Measurements from ENCODE around the gene TRPV4.

TRPV4 gene

DNA sequence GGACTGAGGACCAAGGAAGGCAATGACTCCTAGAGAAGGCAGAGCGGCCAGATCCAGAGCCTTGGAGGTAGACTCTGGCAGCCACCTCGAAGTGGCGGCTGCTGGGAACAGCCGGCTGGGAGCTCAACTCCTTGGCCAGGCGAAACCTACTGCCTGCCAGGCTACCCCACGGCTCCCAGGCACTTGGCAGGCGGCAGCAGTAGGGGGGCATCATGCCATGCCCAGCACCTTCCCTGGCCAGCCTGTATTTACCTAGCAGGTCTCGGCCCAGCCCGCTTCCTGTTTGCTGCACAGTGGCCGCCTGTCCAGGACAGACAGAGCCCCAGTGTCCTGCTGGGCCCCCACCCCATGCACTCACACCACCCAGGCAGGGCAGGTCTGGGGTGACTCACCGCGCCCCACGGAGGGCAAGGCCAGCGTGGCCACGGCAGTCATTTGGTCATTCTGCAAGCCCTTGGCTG lies 10.2 kb downstream of the TRPV4 start:
- Mint-ChIP-seq H3K4me3 (no peak overlapping the region), H3K27me3 (no peaks in the 10 kb centered on the region), H3K9me3 (no peaks in the 10 kb centered on the region), H3K27ac (peak overlapping the region in 1 of 2 donors; percentile 14), H3K4me1 (no peaks in the 10 kb centered on the region)
- no peak for ATAC-seq
- DNase-seq, result no peak

GRCh38 chr12:109822416-109822815 lies 10.8 kb downstream of the TRPV4 start:
- no peaks in the 10 kb centered on the region for H3K9me3 Mint-ChIP-seq
- no peak overlapping the region for H3K4me3 Mint-ChIP-seq

DNA sequence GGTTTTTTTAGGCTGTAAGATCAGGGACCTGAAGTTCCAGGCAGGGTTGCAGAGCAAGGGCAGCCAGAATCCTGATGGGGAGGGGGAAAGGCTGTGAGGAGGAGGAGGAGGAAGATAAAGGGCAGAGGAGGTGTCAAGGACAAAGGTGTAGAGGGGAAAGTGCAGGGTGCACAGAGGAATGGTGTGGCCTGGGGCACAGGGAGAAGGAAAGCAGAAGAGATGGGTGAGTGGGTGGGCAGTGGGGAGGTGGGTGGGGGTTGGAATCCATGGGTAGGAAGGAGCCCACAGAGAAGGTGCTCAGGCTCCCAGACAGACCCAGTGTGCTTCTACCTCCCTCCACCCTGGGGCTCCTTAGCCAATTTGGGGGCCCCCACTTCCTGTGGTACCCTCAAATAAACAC lies 11.2 kb downstream of the TRPV4 start:
- Mint-ChIP-seq H3K9me3 (no peaks in the 10 kb centered on the region), H3K4me1 (no peaks in the 10 kb centered on the region), H3K27ac (peak overlapping the region in 1 of 2 donors; percentile 51), H3K4me3 (no peak overlapping the region), H3K27me3 (no peaks in the 10 kb centered on the region)
- ATAC-seq (no peak), DNase-seq (no peak)

More at GRCh38 chr12:109822416-109822815, 10.8 kb downstream of the TRPV4 start:
- DNase-seq, result no peak
- ATAC-seq, result no peak
- H3K4me1 Mint-ChIP-seq, result no peaks in the 10 kb centered on the region
- H3K27ac Mint-ChIP-seq, result peak overlapping the region in 1 of 2 donors; percentile 51
- no peaks in the 10 kb centered on the region for H3K27me3 Mint-ChIP-seq

GRCh38 chr12:109820816-109821381 lies 12.3 kb downstream of the TRPV4 start:
- Mint-ChIP-seq H3K27me3 (no peaks in the 10 kb centered on the region), H3K27ac (no peak overlapping the region), H3K4me1 (no peaks in the 10 kb centered on the region), H3K4me3 (no peak overlapping the region), H3K9me3 (no peaks in the 10 kb centered on the region)
- DNase-seq, result no peak
- no peak for ATAC-seq

DNA sequence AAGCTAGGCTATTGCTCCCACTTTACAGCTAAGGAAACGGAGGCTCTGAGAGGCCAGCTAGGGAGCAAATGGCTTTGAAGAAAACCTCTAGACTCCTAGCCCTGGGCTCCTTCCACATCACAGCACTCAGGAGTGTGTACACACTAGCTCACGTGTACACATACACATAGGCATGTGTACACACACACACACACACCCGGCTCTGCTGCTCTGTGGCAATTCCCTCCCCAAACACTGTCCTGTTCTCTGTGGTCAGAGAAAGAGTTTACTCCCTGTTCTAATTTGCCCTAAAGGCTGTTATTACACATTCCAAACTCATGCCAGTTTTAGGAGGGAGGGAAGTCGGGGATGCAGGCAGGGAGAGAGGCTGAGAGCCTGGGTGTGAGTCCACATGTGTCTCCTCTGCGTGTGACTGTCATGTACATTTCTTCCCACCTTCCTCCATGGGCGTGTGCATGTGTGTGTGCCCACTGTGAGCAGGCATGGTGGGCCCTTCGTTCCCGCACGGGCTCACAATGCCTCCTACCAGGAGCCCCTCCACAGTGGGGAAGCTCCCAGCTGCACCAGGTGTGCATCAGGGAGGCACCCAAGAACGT lies 14.2 kb downstream of the TRPV4 start:
- ATAC-seq, result no peak

DNA sequence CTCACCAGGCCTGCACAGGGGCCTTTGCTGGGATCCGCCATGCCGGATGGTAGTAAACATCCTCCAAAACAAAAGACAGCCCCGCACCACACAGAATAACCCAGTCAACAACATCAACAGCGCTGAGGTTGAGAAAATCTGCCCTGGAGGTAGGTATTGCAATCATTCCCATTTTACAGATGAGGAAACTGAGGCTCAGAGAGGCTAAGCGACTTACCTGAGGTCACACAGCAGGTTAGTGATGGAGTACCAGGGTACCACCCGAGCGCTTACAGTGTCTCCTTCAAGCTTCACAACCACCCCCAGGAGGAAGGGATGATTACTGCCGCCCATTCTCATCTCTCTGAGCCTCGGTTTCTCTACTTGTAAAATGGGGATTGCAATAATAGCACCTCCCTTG lies 14.9 kb downstream of the TRPV4 start:
- DNase-seq, result no peak
- H3K4me1 Mint-ChIP-seq, result no peaks in the 10 kb centered on the region
- H3K27ac Mint-ChIP-seq, result no peak overlapping the region
- H3K4me3 Mint-ChIP-seq, result no peak overlapping the region
- no peaks in the 10 kb centered on the region for H3K27me3 Mint-ChIP-seq
- H3K9me3 Mint-ChIP-seq, result no peaks in the 10 kb centered on the region
- no peak for ATAC-seq

More for the DNA sequence above, 14.2 kb downstream of the TRPV4 start:
- H3K4me3 Mint-ChIP-seq, result no peak overlapping the region
- H3K9me3 Mint-ChIP-seq, result no peaks in the 10 kb centered on the region
- no peak for DNase-seq
- H3K27me3 Mint-ChIP-seq, result no peaks in the 10 kb centered on the region
- H3K4me1 Mint-ChIP-seq, result no peaks in the 10 kb centered on the region
- no peak overlapping the region for H3K27ac Mint-ChIP-seq

DNA sequence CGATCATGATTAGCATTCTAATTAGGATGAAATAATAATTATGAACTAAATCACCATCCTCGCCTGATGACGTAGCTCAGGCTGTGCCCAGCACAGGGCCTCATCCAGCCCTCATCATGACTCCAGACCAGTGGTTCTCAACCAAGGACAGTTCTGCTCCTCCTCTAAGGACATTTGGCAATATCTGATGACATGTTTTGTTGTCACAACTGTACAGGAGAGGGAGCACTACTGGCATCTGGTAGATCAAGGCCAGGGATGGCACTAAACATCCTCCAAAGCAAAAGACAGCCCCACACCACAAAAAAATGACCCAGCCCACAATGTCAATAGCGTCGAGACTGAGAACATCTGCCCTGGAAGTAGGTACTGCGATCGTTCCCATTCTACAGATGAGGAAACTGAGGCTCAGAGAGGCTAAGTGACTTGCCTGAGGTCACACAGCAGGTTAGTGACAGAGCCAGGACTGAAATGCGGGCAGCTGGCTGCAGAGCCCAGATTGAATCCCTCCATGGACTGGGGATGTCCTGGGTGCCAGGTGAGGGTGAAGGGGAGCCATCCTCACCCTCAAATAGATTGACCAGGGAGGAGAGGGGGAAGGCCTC lies 15.5 kb downstream of the TRPV4 start:
- no peak overlapping the region for H3K4me3 Mint-ChIP-seq
- no peak overlapping the region for H3K27ac Mint-ChIP-seq
- no peaks in the 10 kb centered on the region for H3K27me3 Mint-ChIP-seq
- H3K4me1 Mint-ChIP-seq, result no peaks in the 10 kb centered on the region
- no peaks in the 10 kb centered on the region for H3K9me3 Mint-ChIP-seq
- no peak for ATAC-seq
- no peak for DNase-seq

DNA sequence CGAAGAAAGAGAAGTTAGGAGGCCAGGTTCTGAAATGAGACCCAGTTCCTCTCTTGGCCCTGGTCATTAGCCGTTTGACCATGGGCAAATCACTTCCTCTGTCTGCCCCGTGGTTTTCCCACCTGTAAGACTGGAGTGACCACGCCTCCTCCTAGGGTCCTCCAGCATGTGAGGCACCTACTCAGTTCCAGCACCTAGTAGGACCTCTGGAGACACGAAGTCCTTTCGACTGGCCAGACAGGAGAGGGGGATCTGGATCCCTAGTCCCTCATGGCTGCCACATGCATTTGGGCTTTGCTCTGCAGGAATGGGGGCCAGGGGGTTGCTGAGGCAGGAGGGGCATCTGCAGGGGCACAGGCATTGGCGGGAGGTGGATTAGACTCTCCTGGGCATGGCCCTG lies 16.3 kb downstream of the TRPV4 start:
- Mint-ChIP-seq H3K4me1 (no peaks in the 10 kb centered on the region), H3K4me3 (no peak overlapping the region), H3K27ac (no peak overlapping the region), H3K9me3 (no peaks in the 10 kb centered on the region), H3K27me3 (no peaks in the 10 kb centered on the region)
- no peak for ATAC-seq
- DNase-seq, result no peak

GRCh38 chr12:109815757-109816617 lies 17.2 kb downstream of the TRPV4 start:
- Mint-ChIP-seq H3K27ac (no peak overlapping the region), H3K4me1 (no peaks in the 10 kb centered on the region), H3K9me3 (no peaks in the 10 kb centered on the region), H3K27me3 (no peaks in the 10 kb centered on the region), H3K4me3 (no peak overlapping the region)
- ATAC-seq (no peak), DNase-seq (no peak)

DNA sequence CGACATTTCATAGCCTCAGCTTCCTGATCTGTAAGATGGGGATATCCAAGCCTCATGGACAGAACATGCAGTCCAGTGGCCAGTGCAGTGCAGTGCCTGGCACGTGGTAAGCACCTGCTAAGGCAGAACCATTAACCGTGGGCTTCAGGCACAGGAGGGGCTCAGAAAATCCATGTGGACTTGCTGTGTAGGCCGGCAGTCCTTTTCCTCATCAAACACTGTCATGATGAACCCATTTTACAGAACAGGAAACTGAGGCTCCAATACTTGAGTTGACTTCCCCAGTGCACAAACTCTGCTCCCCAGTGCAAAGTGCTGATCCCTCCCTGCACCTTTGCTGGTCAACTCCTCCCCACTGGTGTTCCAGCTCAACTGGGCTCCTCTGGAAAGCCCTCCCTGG lies 18.0 kb downstream of the TRPV4 start:
- Mint-ChIP-seq H3K4me3 (no peak overlapping the region), H3K9me3 (no peaks in the 10 kb centered on the region), H3K27ac (no peak overlapping the region), H3K4me1 (no peaks in the 10 kb centered on the region), H3K27me3 (no peaks in the 10 kb centered on the region)
- no peak for ATAC-seq
- no peak for DNase-seq

- no peak for ATAC-seq
- H3K27me3 Mint-ChIP-seq, result no peaks in the 10 kb centered on the region
- no peak overlapping the region for H3K27ac Mint-ChIP-seq
- H3K9me3 Mint-ChIP-seq, result no peaks in the 10 kb centered on the region
- DNase-seq, result no peak
- H3K4me1 Mint-ChIP-seq, result no peaks in the 10 kb centered on the region
- no peak overlapping the region for H3K4me3 Mint-ChIP-seq
Measured at GRCh38 chr12:109814600-109815150, 18.5 kb downstream of the TRPV4 start.

DNA sequence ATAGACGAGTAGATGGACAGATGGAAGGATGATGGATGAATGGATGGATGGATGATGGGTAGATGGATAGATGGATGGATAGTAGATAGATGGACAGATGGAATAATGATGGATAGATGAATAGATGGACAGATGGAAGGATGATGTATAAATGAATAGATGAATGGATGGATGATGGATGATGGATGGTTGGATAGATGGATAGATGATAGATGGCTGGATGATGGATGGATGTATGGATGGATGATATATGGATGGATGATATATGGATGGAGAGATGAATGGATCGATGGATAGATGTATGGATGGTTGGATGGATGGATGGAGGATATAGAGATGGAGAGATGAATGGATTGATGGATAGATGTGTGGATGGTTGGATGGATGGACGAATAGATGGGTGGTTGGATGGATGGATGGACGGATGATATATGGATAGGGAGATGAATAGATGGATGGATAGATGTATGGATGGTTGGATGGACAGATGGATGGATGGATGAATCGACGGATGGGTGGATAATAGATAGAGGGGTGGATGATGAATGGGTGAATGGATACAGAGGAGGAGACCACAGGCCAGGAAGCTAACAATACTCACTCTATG lies 19.3 kb downstream of the TRPV4 start:
- Mint-ChIP-seq H3K9me3 (no peaks in the 10 kb centered on the region), H3K4me3 (no peak overlapping the region), H3K27me3 (no peaks in the 10 kb centered on the region), H3K4me1 (no peaks in the 10 kb centered on the region), H3K27ac (no peak overlapping the region)
- no peak for DNase-seq
- no peak for ATAC-seq

GRCh38 chr12:109811624-109811995 lies 21.6 kb downstream of the TRPV4 start:
- H3K4me3 Mint-ChIP-seq, result no peak overlapping the region
- H3K27ac Mint-ChIP-seq, result peak overlapping the region in 1 of 2 donors; percentile 13
- H3K4me1 Mint-ChIP-seq, result no peaks in the 10 kb centered on the region
- no peaks in the 10 kb centered on the region for H3K27me3 Mint-ChIP-seq
- ATAC-seq, result no peak
- H3K9me3 Mint-ChIP-seq, result no peaks in the 10 kb centered on the region
- DNase-seq, result no peak

DNA sequence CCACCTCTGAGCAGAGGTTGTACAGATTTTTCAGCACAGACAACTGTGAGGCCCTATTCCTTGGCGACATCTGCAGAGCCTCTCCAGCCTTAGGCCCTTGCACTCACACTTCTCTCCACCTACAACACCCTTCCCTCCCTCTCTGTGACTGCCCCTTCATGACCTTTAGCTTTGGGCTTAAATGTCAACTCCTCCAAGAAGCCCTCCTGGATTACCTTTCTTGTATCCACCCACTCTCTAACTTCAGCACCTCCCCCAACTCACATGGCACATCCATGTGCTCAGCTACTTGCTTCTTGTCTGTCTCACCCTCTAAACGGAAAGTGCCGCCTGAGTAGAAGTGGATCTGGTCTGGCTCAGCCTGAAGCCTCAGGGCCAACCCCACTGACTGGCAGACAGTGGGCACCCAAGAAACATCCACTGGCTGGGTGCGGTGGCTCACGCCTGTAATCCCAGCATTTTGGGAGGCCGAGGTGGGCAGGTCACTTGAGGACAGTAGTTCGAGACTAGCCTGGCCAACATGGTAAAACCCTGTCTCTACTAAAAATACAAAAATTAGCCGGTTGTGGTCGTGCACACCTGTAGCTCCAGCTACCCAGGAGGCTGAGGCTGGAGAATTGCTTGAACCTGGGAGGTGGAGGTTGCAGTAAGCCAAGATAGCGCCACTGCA lies 22.1 kb downstream of the TRPV4 start:
- Mint-ChIP-seq H3K9me3 (no peaks in the 10 kb centered on the region), H3K27me3 (no peaks in the 10 kb centered on the region), H3K4me1 (no peaks in the 10 kb centered on the region), H3K27ac (peak overlapping the region in 1 of 2 donors; percentile 13), H3K4me3 (no peak overlapping the region)
- ATAC-seq (no peak), DNase-seq (no peak)

Data from stimulated activated naive CD8-positive, alpha-beta T cell treated with anti-CD3 and anti-CD28 coated beads, Interleukin-15, amount 100 ng/mL, for 72 hours (primary cell).